Ishikawa (cell line): ENCODE measurements around the gene FAM3C.

Experiments used
- EGR1 ChIP-seq: IDR thresholded peaks from 2 replicates; pipeline ENCODE4 v1.6.1; 2012
- EP300 ChIP-seq: IDR thresholded peaks from 2 replicates; pipeline ENCODE4 v1.6.1; 2012; ENCODE audit warnings: borderline replicate concordance
- TEAD4 ChIP-seq: IDR thresholded peaks from 2 replicates; pipeline ENCODE4 v1.6.1; 2012
- YY1 ChIP-seq: IDR thresholded peaks from 2 replicates; pipeline ENCODE4 v1.6.1; 2012; ENCODE audit warnings: low read depth
- TF ChIP-seq, protein P1 (sequence below): IDR thresholded peaks from 2 replicates; pipeline ENCODE4 v1.6.1; 2012

GRCh38 chr7:121307021-121307574 is 89.0 kb downstream of the FAM3C start:
- no peak for TF ChIP-seq TEAD4
- TF ChIP-seq EGR1 = no peak
- TF ChIP-seq YY1 = no peak
- no peak for TF ChIP-seq EP300
- TF ChIP-seq, protein P1, sequence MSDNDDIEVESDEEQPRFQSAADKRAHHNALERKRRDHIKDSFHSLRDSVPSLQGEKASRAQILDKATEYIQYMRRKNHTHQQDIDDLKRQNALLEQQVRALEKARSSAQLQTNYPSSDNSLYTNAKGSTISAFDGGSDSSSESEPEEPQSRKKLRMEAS = no peak
